ENCODE results near the gene KITLG. TPM values are rescaled to one million over a fixed set of nuclear protein-coding genes. Genes with fewer than 3 reads are reported as not detected.

Gene KITLG
- total and polyA plus RNA-seq, 9 donors, result 10.8 to 22.0 (median 13.7) TPM

DNA sequence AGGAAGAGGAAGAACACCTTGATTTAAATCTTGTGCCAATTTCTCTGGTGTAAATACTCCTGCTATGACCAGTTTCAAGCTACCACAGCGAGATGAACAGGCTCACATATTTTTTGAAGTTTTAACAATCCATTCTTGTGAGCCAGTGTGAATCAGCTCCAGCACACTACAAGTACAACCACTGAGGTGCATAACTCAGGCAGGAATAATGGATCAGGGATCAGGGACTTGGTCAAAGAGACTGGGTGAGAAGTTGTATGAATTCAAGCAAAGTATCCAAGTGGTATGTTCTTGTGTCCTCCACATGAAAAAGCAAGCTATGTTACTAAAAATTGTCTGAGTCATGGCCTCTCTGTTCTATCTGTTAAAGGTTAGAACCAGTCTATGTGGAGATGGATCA lies 35.2 kb upstream of the KITLG start:
- WGBS (ENCODE audit: insufficient coverage), result 80% methylated on average over 1 of the region's 1 CpG

GRCh38 chr12:88604646-88605045 lies 24.4 kb upstream of the KITLG start:
- Histone ChIP-seq H3K27me3 (ENCODE audit: control insufficient read depth, insufficient read depth, low read length) (no peaks in the 10 kb centered on the region), H3K4me3 (ENCODE audit: low read length) (no peak overlapping the region), H3K36me3 (ENCODE audit: control insufficient read depth, insufficient read depth, low read length) (no peaks in the 10 kb centered on the region), H3K27ac (ENCODE audit: low read length) (no peak overlapping the region), H3K4me1 (ENCODE audit: control insufficient read depth, insufficient read depth, low read length) (no peaks in the 10 kb centered on the region), H3K9me3 (replicated peaks; ENCODE audit: control insufficient read depth, low read depth, low read length) (no peaks in the 10 kb centered on the region)
- no peak for DNase-seq

More for the DNA sequence above, 35.2 kb upstream of the KITLG start:
- H3K4me3 ChIP-seq (ENCODE audit: low read length), result no peak overlapping the region
- H3K27me3 ChIP-seq (ENCODE audit: control insufficient read depth, insufficient read depth, low read length), result no peaks in the 10 kb centered on the region
- DNase-seq, result no peak
- peaks cover 4% of the 10 kb centered on the region for H3K9me3 ChIP-seq (replicated peaks; ENCODE audit: control insufficient read depth, low read depth, low read length)
- H3K27ac ChIP-seq (ENCODE audit: low read length), result no peak overlapping the region
- H3K4me1 ChIP-seq (ENCODE audit: control insufficient read depth, insufficient read depth, low read length), result no peaks in the 10 kb centered on the region
- H3K36me3 ChIP-seq (ENCODE audit: control insufficient read depth, insufficient read depth, low read length), result no peaks in the 10 kb centered on the region

- H3K4me1 ChIP-seq (ENCODE audit: control insufficient read depth, insufficient read depth, low read length), result no peaks in the 10 kb centered on the region
- no peaks in the 10 kb centered on the region for H3K36me3 ChIP-seq (ENCODE audit: control insufficient read depth, insufficient read depth, low read length)
- no peak overlapping the region for H3K27ac ChIP-seq (ENCODE audit: low read length)
- WGBS (ENCODE audit: insufficient coverage), result 90% methylated on average over 3 of the region's 4 CpGs
- no peaks in the 10 kb centered on the region for H3K27me3 ChIP-seq (ENCODE audit: control insufficient read depth, insufficient read depth, low read length)
- no peak overlapping the region for H3K4me3 ChIP-seq (ENCODE audit: low read length)
- no peaks in the 10 kb centered on the region for H3K9me3 ChIP-seq (replicated peaks; ENCODE audit: control insufficient read depth, low read depth, low read length)
- DNase-seq, result no peak
Observed at GRCh38 chr12:88600272-88600671, 20.0 kb upstream of the KITLG start.

GRCh38 chr12:88597365-88597764 lies 17.1 kb upstream of the KITLG start:
- no peak for DNase-seq
- H3K27me3 ChIP-seq (ENCODE audit: control insufficient read depth, insufficient read depth, low read length), result no peaks in the 10 kb centered on the region
- H3K4me1 ChIP-seq (ENCODE audit: control insufficient read depth, insufficient read depth, low read length), result no peaks in the 10 kb centered on the region
- H3K36me3 ChIP-seq (ENCODE audit: control insufficient read depth, insufficient read depth, low read length), result no peaks in the 10 kb centered on the region
- H3K27ac ChIP-seq (ENCODE audit: low read length), result no peak overlapping the region
- H3K4me3 ChIP-seq (ENCODE audit: low read length), result no peak overlapping the region
- H3K9me3 ChIP-seq (replicated peaks; ENCODE audit: control insufficient read depth, low read depth, low read length), result no peaks in the 10 kb centered on the region

- Histone ChIP-seq H3K4me1 (ENCODE audit: control insufficient read depth, insufficient read depth, low read length) (no peaks in the 10 kb centered on the region), H3K9me3 (replicated peaks; ENCODE audit: control insufficient read depth, low read depth, low read length) (no peaks in the 10 kb centered on the region), H3K27ac (ENCODE audit: low read length) (no peak overlapping the region), H3K36me3 (ENCODE audit: control insufficient read depth, insufficient read depth, low read length) (no peaks in the 10 kb centered on the region), H3K4me3 (ENCODE audit: low read length) (no peak overlapping the region), H3K27me3 (ENCODE audit: control insufficient read depth, insufficient read depth, low read length) (no peaks in the 10 kb centered on the region)
- DNase-seq, result no peak
Observed at GRCh38 chr12:88595697-88596096, 15.4 kb upstream of the KITLG start.

DNA sequence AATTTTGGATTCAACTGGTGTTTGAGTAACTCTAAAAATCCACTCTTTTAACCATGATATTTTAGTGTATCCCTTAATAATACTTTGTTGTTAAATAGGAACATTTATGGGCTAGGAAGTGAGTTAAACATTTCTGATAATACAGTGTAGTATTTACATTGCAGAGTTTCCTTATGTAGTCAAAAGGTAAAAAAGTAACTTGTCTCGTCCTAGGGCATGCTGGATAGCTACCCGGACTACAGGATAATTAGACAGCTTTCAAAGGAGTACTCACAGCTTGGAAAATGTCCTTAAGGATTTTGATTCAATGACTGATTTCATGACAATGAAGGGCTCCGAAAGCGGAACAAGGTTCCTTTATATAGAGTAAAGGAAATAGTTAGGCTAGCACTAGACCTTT lies 14.5 kb upstream of the KITLG start:
- no peak overlapping the region for H3K4me3 ChIP-seq (ENCODE audit: low read length)
- no peak for DNase-seq
- no peaks in the 10 kb centered on the region for H3K9me3 ChIP-seq (replicated peaks; ENCODE audit: control insufficient read depth, low read depth, low read length)
- no peak overlapping the region for H3K27ac ChIP-seq (ENCODE audit: low read length)
- no peaks in the 10 kb centered on the region for H3K4me1 ChIP-seq (ENCODE audit: control insufficient read depth, insufficient read depth, low read length)
- 71% methylated on average over 2 of the region's 4 CpGs for WGBS (ENCODE audit: insufficient coverage)
- H3K27me3 ChIP-seq (ENCODE audit: control insufficient read depth, insufficient read depth, low read length), result no peaks in the 10 kb centered on the region
- H3K36me3 ChIP-seq (ENCODE audit: control insufficient read depth, insufficient read depth, low read length), result no peaks in the 10 kb centered on the region

GRCh38 chr12:88591343-88591742 lies 11.1 kb upstream of the KITLG start:
- Histone ChIP-seq H3K27me3 (ENCODE audit: control insufficient read depth, insufficient read depth, low read length) (no peaks in the 10 kb centered on the region), H3K9me3 (replicated peaks; ENCODE audit: control insufficient read depth, low read depth, low read length) (peaks cover 5% of the 10 kb centered on the region), H3K4me3 (ENCODE audit: low read length) (no peak overlapping the region), H3K27ac (ENCODE audit: low read length) (no peak overlapping the region), H3K36me3 (ENCODE audit: control insufficient read depth, insufficient read depth, low read length) (no peaks in the 10 kb centered on the region), H3K4me1 (ENCODE audit: control insufficient read depth, insufficient read depth, low read length) (no peaks in the 10 kb centered on the region)
- WGBS (ENCODE audit: insufficient coverage), result no CpG with 5 or more reads among the region's 2 CpGs
- no peak for DNase-seq

- Histone ChIP-seq H3K27ac (ENCODE audit: low read length) (no peak overlapping the region), H3K27me3 (ENCODE audit: control insufficient read depth, insufficient read depth, low read length) (no peaks in the 10 kb centered on the region), H3K4me1 (ENCODE audit: control insufficient read depth, insufficient read depth, low read length) (no peaks in the 10 kb centered on the region), H3K9me3 (replicated peaks; ENCODE audit: control insufficient read depth, low read depth, low read length) (peaks cover 5% of the 10 kb centered on the region), H3K4me3 (ENCODE audit: low read length) (no peak overlapping the region), H3K36me3 (ENCODE audit: control insufficient read depth, insufficient read depth, low read length) (no peaks in the 10 kb centered on the region)
- 83% methylated on average over 1 of the region's 1 CpG for WGBS (ENCODE audit: insufficient coverage)
- DNase-seq, result no peak
Observed at GRCh38 chr12:88590851-88591250, 10.6 kb upstream of the KITLG start.

DNA sequence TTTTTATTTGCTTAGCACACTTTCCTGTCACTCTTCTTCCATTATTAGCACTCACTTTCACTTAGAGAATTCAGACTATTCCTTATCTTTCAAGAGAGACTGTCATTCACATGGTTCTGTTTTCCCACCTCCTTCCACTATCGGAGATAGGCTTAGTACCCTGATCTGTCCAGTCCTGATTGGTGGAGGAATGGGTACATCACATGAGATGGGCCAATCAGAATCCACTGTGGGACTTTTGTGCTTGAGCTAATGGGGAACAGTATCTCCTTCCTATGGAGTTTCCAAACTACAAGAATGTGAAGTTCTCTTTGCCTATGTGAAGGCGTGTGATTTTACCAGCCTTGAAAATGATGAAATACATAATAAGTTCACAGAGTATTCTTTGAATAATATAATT lies 4.8 kb upstream of the KITLG start:
- no CpG with 5 or more reads among the region's 2 CpGs for WGBS (ENCODE audit: insufficient coverage)
- Histone ChIP-seq H3K27ac (ENCODE audit: low read length) (no peak overlapping the region), H3K27me3 (ENCODE audit: control insufficient read depth, insufficient read depth, low read length) (peaks cover 7% of the 10 kb centered on the region), H3K9me3 (replicated peaks; ENCODE audit: control insufficient read depth, low read depth, low read length) (peaks cover 5% of the 10 kb centered on the region), H3K4me3 (ENCODE audit: low read length) (no peak overlapping the region), H3K4me1 (ENCODE audit: control insufficient read depth, insufficient read depth, low read length) (peaks cover 2% of the 10 kb centered on the region), H3K36me3 (ENCODE audit: control insufficient read depth, insufficient read depth, low read length) (no peaks in the 10 kb centered on the region)
- DNase-seq, result no peak

GRCh38 chr12:88579601-88580050 lies 645 bp downstream of the KITLG start:
- Histone ChIP-seq H3K4me1 (ENCODE audit: control insufficient read depth, insufficient read depth, low read length) (peaks cover 6% of the 10 kb centered on the region), H3K27ac (ENCODE audit: low read length) (peak overlapping the region; percentile 88), H3K4me3 (ENCODE audit: low read length) (peak overlapping the region; percentile 76), H3K9me3 (replicated peaks; ENCODE audit: control insufficient read depth, low read depth, low read length) (no peaks in the 10 kb centered on the region), H3K36me3 (ENCODE audit: control insufficient read depth, insufficient read depth, low read length) (no peaks in the 10 kb centered on the region), H3K27me3 (ENCODE audit: control insufficient read depth, insufficient read depth, low read length) (peaks cover 9% of the 10 kb centered on the region)
- peak; percentile 68 for DNase-seq
- 1% methylated on average over 19 of the region's 30 CpGs for WGBS (ENCODE audit: insufficient coverage)

GRCh38 chr12:88579161-88579517 lies 1.1 kb downstream of the KITLG start:
- DNase-seq, result peak; percentile 35
- Histone ChIP-seq H3K4me3 (ENCODE audit: low read length) (peak overlapping the region; percentile 76), H3K4me1 (ENCODE audit: control insufficient read depth, insufficient read depth, low read length) (peaks cover 6% of the 10 kb centered on the region), H3K9me3 (replicated peaks; ENCODE audit: control insufficient read depth, low read depth, low read length) (no peaks in the 10 kb centered on the region), H3K27me3 (ENCODE audit: control insufficient read depth, insufficient read depth, low read length) (peaks cover 9% of the 10 kb centered on the region), H3K27ac (ENCODE audit: low read length) (peak overlapping the region; percentile 88), H3K36me3 (ENCODE audit: control insufficient read depth, insufficient read depth, low read length) (no peaks in the 10 kb centered on the region)
- no CpG with 5 or more reads among the region's 8 CpGs for WGBS (ENCODE audit: insufficient coverage)

Measured in muscle of leg (tissue), 11 donors.